C4-2B (cell line): ENCODE measurements around the gene VPS33B.

Experiments
- CTCF ChIP-seq: fragments of 450-650 bp; conservative IDR thresholded peaks from 2 replicates; pipeline ENCODE4 v1.5.1; 2017; ENCODE audit warnings: mild to moderate bottlenecking
- ZFX ChIP-seq: fragments of 450-650 bp; IDR thresholded peaks from 2 replicates; pipeline ENCODE4 v1.6.1; 2017

DNA sequence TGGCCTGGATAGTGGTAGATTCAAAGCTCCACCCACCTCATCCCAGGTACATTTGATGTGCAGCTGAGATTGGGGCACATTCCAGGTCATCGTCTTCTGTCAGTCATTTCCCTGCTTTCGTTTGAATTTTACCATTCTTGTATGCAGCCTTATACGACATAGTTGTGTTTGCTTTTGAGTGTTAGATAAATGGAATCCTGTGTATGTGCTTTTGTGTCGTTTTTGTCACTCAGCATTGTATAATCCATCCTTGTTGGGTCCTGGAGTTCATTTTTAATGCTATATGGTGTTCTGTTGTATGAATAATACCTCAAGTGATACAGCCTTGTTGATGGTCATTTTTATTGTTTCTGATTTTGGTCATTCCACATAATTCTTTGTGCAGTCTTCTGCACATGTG lies 60.4 kb downstream of the VPS33B start:
- TF ChIP-seq CTCF: no peak
- TF ChIP-seq ZFX: no peak
